Suppressor macrophage treated with lipopolysaccharide for 1 hour (primary cell): ENCODE measurements around the gene NCKAP5.
"Not testable (repeated sequence)": the region's sequence is repeated elsewhere in the genome, so short reads cannot be mapped to it uniquely, and the experiment has no call there.

Source experiments
- DNase-seq, 3 donors: peaks; one replicate each; pipeline ENCODE4 v3.0.0-alpha.2; 2020 to 2022

NCKAP5 gene

GRCh38 chr2:133521146-133521745, 47.0 kb downstream of the NCKAP5 start:
- DNase-seq, result no peak

- not testable (repeated sequence) for DNase-seq
These were observed 48.6 kb downstream of the NCKAP5 start for GRCh38 chr2:133519677-133520076.

- no peak for DNase-seq
These were observed 49.4 kb downstream of the NCKAP5 start for GRCh38 chr2:133518700-133519344.

GRCh38 chr2:133517876-133518275, 50.4 kb downstream of the NCKAP5 start:
- no peak for DNase-seq

GRCh38 chr2:133516405-133517026, 51.7 kb downstream of the NCKAP5 start:
- DNase-seq, result no peak

- no peak for DNase-seq
These were observed 53.0 kb downstream of the NCKAP5 start for GRCh38 chr2:133515271-133515670.

GRCh38 chr2:133513893-133514292, 54.4 kb downstream of the NCKAP5 start:
- no peak for DNase-seq

GRCh38 chr2:133512121-133512520, 56.1 kb downstream of the NCKAP5 start:
- no peak for DNase-seq

GRCh38 chr2:133511679-133512078, 56.6 kb downstream of the NCKAP5 start:
- DNase-seq, result no peak

GRCh38 chr2:133509777-133510176, 58.5 kb downstream of the NCKAP5 start:
- DNase-seq, result no peak

GRCh38 chr2:133508546-133509165, 59.6 kb downstream of the NCKAP5 start:
- no peak for DNase-seq

- no peak for DNase-seq
These were observed 61.3 kb downstream of the NCKAP5 start for GRCh38 chr2:133506996-133507395.

- no peak for DNase-seq
These were observed 63.4 kb downstream of the NCKAP5 start for GRCh38 chr2:133504566-133505505.

GRCh38 chr2:133503927-133504326, 64.3 kb downstream of the NCKAP5 start:
- no peak for DNase-seq

GRCh38 chr2:133503323-133503722, 64.9 kb downstream of the NCKAP5 start:
- DNase-seq, result no peak

- DNase-seq, result no peak
These were observed 65.6 kb downstream of the NCKAP5 start for GRCh38 chr2:133502678-133503077.

GRCh38 chr2:133500917-133501316, 67.3 kb downstream of the NCKAP5 start:
- DNase-seq, result no peak

- no peak for DNase-seq
These were observed 69.3 kb downstream of the NCKAP5 start for GRCh38 chr2:133498662-133499585.

- no peak for DNase-seq
These were observed 70.2 kb downstream of the NCKAP5 start for GRCh38 chr2:133497951-133498565.

GRCh38 chr2:133497270-133497893, 70.9 kb downstream of the NCKAP5 start:
- DNase-seq, result no peak
